Osteocyte (in vitro differentiated cells): ENCODE measurements around the gene DDN. TPM values are rescaled to one million over a fixed set of nuclear protein-coding genes. Genes with fewer than 3 reads are reported as not detected.

ENCODE experiments used
- DNase-seq: peaks from one replicate; pipeline ENCODE4 v3.0.0; 2021; ENCODE audit warnings: mixed read lengths; ENCODE audit not compliant: unreplicated experiment; ENCODE audit errors: extremely low spot score
- H3K27ac Mint-ChIP-seq: one replicate; pipeline ENCODE4 v1.8.0; 2021; ENCODE audit warnings: mild to moderate bottlenecking, mixed read lengths; ENCODE audit not compliant: unreplicated experiment
- H3K27me3 Mint-ChIP-seq: one replicate; pipeline ENCODE4 v1.8.0; 2021; ENCODE audit warnings: mixed read lengths; ENCODE audit not compliant: unreplicated experiment
- H3K36me3 Mint-ChIP-seq: one replicate; pipeline ENCODE4 v1.8.0; 2021; ENCODE audit warnings: mixed read lengths; ENCODE audit not compliant: unreplicated experiment
- H3K4me1 Mint-ChIP-seq: one replicate; pipeline ENCODE4 v1.8.0; 2021; ENCODE audit warnings: mixed read lengths; ENCODE audit not compliant: unreplicated experiment
- H3K4me3 Mint-ChIP-seq: one replicate; pipeline ENCODE4 v1.8.0; 2021; ENCODE audit warnings: mild to moderate bottlenecking, moderate library complexity, mixed read lengths; ENCODE audit not compliant: unreplicated experiment
- H3K9me3 Mint-ChIP-seq: one replicate; pipeline ENCODE4 v1.8.0; 2021; ENCODE audit warnings: mixed read lengths; ENCODE audit not compliant: unreplicated experiment
- CTCF ChIP-seq: fragments of 200-600 bp; sonication (generic); IDR thresholded peaks from 2 replicates; pipeline ENCODE4 v1.5.0; 2021; ENCODE audit warnings: antibody characterized with exemption, mild to moderate bottlenecking, moderate library complexity
- total RNA-seq: library from RNA; stranded (reverse); gene quantifications from 2 replicates; pipeline ENCODE4 v1.2.1, GENCODE V29; 2021

DDN gene
- total RNA-seq, 1 donor from 2014 or later: 0.08 TPM

GRCh38 chr12:49043241-49043640 is 44.1 kb upstream of the DDN start:
- peaks cover 48% of the 10 kb centered on the region for H3K36me3 Mint-ChIP-seq
- H3K27ac Mint-ChIP-seq: no peak overlapping the region
- no peak overlapping the region for H3K4me3 Mint-ChIP-seq
- no peaks in the 10 kb centered on the region for H3K9me3 Mint-ChIP-seq
- no peaks in the 10 kb centered on the region for H3K27me3 Mint-ChIP-seq
- no peak for TF ChIP-seq CTCF
- H3K4me1 Mint-ChIP-seq: no peaks in the 10 kb centered on the region
- DNase-seq: no peak

GRCh38 chr12:49041881-49042484 is 42.8 kb upstream of the DDN start:
- Mint-ChIP-seq H3K27me3 (no peaks in the 10 kb centered on the region), H3K9me3 (no peaks in the 10 kb centered on the region), H3K36me3 (peaks cover 42% of the 10 kb centered on the region), H3K4me3 (no peak overlapping the region), H3K4me1 (no peaks in the 10 kb centered on the region), H3K27ac (no peak overlapping the region)
- no peak for DNase-seq
- TF ChIP-seq CTCF: no peak

- Mint-ChIP-seq H3K27ac (no peak overlapping the region), H3K4me3 (no peak overlapping the region), H3K9me3 (no peaks in the 10 kb centered on the region), H3K27me3 (no peaks in the 10 kb centered on the region), H3K36me3 (peaks cover 45% of the 10 kb centered on the region), H3K4me1 (no peaks in the 10 kb centered on the region)
- DNase-seq: no peak
- TF ChIP-seq CTCF: no peak
Observed at GRCh38 chr12:49041036-49041880, 42.1 kb upstream of the DDN start.

GRCh38 chr12:49040364-49040855 is 41.2 kb upstream of the DDN start:
- Mint-ChIP-seq H3K27ac (no peak overlapping the region), H3K9me3 (no peaks in the 10 kb centered on the region), H3K36me3 (peaks cover 43% of the 10 kb centered on the region), H3K27me3 (no peaks in the 10 kb centered on the region), H3K4me3 (no peak overlapping the region), H3K4me1 (no peaks in the 10 kb centered on the region)
- TF ChIP-seq CTCF: no peak
- DNase-seq: no peak
